Ishikawa (cell line): ENCODE results near the gene STARD3.

Experiments
- EGR1 ChIP-seq: IDR thresholded peaks from 2 replicates; pipeline ENCODE4 v1.6.1; 2012
- REST ChIP-seq: IDR thresholded peaks from 2 replicates; pipeline ENCODE4 v1.6.1; 2012; ENCODE audit warnings: low read depth, mild to moderate bottlenecking
- TAF1 ChIP-seq: IDR thresholded peaks from 2 replicates; pipeline ENCODE4 v1.6.1; 2012; ENCODE audit warnings: low read depth, mild to moderate bottlenecking

GRCh38 chr17:39599665-39600231, 37.2 kb upstream of the STARD3 start:
- TF ChIP-seq REST (no peak), EGR1 (no peak), TAF1 (no peak)
